GM18508 (cell line): ENCODE results near the gene PRR35.

Source experiments
- ATAC-seq: cut with Tn5 transposase; IDR thresholded peaks from one replicate; pipeline ENCODE4 v1.9.1; 2021; ENCODE audit warnings: moderate number of reproducible peaks; ENCODE audit not compliant: insufficient read depth, unreplicated experiment

The PRR35 gene

DNA sequence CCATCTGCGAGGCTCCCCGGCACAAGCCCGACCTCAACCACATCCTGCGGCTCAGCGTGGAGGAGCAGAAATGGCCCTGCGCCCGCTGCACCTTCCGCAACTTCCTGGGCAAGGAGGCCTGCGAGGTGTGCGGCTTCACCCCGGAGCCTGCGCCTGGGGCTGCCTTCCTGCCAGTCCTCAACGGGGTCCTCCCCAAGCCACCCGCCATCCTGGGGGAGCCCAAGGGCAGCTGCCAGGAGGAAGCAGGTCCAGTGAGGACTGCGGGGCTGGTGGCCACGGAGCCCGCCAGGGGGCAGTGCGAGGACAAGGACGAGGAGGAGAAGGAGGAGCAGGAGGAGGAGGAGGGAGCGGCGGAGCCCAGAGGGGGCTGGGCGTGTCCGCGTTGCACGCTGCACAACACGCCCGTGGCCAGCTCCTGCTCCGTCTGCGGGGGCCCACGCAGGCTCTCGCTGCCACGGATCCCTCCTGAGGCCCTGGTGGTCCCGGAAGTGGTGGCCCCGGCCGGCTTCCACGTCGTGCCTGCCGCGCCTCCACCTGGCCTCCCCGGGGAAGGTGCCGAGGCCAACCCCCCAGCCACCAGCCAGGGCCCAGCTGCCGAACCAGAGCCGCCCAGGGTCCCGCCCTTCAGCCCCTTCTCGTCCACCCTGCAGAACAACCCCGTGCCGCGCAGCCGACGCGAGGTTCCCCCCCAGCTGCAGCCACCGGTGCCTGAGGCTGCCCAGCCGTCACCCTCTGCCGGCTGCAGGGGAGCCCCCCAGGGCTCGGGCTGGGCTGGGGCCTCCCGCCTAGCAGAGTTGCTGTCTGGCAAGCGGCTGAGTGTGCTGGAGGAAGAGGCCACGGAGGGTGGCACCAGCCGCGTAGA is 13.1 kb upstream of the PRR35 start:
- no peak for ATAC-seq

DNA sequence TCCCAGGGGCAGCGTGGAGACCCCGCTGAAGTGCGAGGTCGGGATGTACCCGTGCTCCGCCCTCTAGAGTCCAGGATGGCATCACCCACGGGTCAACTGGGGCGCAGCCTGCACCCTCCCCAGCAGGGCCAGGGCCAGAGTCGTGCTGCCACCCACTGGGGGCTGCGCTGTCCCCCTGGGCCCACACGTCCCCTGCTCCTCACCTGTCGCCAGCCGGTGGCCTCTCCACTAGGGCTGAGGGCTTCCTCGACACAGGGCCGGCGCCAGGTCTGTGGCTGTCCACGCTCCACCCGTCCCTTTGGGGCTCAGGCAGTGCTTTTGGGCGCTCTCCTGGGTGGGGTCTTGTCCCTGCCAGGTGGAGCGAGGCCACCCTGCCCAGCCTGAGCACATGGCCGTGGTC is 11.6 kb upstream of the PRR35 start:
- ATAC-seq = no peak

DNA sequence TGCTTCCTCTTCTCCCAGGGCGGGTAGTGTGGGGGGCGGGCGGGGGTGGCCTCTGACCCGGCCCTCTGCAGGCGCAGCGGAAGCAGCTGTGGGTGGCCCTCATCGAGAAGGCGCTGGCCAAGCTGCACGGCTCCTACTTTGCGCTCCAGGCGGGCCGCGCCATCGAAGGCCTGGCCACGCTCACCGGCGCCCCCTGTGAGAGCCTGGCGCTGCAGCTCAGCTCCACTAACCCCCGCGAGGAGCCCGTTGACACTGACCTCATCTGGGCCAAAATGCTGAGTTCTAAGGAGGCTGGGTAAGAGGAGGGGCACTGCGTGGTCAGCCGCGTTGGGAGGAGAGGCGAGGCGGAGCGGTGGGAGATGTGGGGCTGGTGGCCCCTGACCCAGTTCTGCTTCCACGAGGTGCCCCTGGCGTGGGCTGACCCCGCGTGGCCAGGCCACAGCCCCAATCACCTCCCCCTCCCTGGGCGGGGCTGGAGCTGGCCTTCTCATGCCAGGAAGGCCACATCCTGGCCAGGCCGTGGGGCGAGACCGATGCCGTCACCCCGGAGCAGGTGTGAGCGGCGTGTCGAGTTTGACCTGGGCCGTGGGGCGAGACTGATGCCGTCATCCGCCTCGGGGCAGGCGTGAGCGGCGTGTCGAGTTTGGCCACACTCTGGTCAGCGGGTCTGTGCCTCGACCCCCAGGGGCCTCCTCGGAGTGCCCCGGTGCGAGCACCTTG is 10.5 kb upstream of the PRR35 start:
- no peak for ATAC-seq

DNA sequence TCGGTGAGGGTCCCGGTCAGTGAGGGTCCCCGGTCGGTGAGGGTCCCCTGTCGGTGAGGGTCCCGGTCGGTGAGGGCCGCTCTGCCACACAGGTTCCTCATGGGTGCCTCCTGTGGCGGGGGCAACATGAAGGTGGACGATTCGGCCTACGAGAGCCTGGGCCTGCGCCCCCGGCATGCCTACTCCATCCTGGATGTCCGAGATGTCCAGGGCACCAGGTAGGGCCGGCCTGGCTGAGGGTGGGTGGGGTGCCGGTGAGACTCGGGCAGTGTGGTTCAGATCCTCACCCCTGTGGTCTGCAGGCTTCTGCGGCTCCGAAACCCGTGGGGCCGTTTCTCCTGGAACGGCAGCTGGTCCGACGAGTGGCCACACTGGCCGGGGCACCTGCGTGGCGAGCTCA is 9.0 kb upstream of the PRR35 start:
- no peak for ATAC-seq

DNA sequence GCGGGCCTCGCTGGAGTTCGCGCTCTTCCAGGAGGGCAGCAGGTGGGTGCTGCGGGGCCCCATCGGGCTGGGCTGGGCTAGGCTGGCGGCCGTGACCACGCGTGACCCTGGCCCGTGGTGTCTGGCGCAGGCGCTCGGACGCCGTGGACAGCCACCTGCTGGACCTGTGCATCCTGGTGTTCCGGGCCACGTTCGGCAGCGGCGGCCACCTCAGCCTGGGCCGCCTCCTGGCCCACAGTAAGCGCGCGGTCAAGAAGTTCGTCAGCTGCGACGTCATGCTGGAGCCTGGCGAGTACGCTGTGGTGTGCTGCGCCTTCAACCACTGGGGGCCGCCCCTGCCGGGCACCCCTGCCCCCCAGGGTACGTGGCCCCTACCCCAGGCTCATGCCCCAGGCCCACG is 8.0 kb upstream of the PRR35 start:
- no peak for ATAC-seq

DNA sequence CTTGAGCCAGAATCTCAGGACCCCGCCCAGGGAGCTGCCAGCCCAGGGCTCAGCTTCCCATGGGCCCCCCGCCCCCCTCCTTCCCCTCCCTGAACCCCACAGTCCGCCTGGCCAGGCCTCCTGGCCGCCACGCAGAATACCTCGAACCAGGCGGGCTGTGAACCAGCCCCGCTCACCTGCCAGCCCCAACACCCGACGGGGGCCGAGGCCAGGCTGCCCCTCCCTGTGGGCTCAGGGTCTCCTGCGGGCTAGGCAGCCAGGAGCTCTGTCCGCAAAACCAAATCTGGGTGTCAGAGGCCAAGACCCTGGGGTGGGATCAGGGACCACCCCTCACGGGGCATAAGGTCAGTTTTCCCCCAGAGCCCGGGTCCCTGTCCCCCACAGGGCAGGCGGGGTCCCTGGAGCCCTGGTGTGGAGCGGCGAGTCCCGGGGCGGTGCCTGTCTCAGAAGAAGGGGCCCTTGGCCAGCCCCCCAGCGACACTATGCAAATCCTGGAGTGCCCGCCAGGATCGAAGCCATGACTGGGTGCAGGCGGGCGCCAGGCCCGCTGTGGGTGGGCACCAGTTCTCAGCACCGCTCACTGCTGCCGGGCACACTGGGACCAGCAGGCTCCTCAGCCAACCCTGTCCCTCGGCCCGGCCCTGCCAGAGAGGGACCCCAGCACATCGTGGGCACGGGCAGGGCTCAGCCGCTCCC is 6.4 kb upstream of the PRR35 start:
- ATAC-seq = no peak

DNA sequence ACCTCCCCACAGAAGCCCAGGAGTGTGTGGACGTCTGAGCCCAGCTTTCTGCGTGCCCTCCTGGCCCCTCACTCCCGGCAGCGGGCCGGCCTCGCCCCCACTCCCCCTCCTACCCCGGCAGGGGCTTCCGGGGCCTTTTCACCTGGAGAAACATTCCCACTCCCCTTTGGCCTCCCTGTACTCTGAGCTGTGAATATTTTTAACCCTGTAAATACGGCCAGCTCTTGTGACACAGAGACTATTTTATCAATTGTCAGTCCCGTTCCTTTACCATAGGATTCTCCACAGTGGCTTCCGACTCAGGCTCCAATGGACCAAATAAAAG is 5.9 kb upstream of the PRR35 start:
- no peak for ATAC-seq

DNA sequence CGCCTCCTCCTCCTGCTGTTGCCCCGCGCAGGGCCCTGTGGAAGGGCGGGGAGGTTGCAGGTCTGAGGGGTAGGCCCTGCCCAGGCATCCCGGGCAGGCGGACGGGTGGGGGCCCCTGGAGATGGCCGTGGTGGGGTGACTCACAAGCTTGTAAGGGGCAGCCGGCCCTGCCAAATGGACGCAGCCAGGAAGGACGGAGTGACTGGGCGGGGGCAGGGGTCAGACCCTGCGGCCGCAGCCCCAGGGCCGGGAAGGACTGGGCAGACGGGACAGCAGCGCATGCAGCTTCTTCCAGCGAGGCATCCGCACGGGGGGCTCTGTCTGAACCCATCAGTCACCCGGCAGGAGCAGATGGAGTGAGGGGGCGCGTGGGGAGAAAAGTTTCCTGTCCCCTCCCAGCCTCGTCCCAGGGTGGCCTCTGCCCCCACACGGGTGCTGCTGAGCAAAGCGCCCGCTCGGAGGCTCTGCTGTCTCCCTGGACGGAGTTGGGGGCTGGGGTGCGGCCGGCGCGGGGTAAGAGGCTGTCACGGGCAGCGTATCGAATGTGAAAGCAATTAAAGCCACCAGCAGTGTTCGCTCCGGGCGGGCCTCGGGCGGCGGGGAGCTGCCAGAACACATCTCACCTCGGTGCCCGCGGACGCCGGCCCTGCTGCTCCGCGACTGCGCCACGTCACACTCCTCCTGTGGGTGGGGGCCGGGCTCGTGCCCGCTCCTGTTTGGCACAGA is 5.4 kb upstream of the PRR35 start:
- no peak for ATAC-seq

DNA sequence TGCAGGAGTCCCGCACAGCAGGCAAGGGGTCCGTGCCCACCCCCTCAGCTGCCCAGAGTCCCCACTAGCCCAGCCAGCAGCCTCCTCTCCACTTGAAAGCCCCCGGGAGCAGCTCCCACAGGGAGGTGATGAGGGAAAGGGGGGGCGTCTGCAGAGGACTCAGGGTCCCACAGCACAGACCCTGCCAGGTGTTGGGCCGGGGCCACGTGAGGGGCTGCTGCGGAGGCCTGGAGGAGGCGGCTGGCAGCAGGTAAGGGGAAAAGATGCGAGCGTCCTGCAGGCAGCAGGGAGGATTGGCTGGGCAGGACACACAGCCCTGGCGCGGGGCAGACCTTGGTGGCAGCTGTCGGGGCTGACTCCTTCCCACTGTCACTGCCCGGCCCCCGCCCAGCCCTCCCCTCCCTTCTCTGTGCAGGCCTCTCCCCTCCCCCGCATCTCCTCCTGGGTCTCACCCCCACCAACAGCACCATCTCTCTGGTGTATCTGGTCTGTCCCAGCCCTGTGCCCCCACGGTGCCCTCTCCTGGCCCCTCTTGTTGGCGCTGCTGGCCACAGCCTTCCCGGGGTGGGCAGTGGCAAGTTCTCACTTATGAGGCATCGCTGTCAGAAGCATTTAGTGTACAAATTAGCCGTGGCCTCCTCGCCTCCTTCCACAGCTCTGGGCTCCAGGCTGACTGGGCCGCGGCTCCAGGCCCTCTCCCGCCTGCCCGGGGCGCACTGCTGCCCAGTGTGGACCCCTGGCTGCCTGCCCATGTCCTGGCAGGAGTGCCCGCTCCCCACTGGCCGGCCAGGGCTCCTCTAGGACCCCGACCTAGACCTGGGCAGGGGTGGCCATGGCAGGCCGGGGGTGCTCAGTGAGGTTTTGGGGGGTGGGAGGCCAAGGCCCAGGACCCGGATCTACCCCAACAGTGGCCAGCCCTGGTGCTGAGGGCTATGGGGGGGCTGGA is 4.4 kb upstream of the PRR35 start:
- ATAC-seq = no peak

DNA sequence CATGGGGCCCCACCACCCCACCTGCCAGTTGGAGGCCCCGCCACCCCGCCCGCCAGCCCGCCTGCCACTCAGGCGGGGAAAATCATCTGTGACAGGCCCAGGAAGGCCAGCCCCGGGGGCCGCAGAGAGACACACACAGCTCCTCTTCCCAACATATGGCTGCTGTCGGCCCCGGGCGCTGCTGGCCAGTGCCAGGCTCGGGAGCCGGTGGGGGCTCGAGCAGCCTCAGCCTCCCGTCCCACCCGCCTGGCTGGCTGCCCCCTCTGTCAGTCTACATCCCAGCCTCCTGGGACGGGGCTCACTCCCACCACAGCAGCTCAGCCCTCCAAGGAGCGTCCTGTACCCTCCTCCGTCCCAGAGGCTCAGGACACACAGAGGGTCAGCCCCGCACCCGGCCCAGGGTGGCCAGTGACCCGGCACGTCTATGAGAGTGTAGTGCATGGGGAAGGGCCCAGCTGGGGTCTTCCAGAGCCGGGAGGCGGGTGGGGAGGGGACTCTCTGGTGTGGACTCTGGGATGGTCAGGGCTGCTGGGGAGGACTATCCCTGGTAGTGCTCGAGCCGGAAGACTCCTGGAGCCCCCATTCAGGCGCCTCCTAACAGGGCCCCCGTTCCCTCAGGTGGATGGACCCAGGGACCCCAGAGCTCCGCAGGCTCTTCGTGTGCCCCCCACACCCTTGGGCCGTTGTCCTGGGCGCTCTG is 3.6 kb upstream of the PRR35 start:
- no peak for ATAC-seq

DNA sequence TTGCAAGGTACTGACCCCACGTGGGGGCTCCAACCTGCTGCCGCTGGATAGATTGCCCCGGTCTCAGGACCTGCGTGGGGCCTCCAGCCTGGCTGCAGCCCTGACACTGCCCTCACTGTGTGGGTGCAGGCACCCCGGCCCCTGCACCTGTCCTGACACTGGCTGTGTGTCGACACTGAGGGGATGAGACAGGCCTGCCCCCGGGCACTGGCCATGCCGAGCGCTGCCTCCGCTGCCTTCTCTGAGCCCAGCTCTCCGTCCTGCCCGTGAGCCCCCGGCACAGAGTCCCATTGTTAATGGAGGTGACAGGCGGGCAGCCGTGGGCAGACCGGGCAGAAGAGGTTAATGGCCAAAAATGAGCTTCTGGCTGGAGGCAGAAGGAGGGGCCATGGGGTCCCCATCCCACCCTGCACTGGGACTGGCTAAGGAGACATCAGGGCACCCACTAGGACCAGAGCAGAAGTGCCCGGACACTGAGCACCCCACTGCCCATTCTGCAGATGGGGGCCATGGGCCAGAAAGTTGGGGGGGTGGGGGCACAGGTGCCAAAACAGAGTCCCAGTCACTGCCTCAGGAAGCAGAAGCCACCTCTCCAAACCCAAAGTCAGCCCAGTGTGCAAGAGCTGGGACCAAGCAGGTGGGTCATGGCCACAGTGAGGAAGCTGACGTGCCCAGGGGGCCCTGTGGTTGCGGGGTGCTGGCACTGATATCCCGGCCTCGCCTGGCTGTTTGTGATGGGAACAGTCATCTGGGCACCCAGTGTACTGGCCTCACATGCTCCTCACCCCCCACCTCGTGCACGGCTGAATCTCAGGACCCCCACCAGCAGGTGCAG is 2.5 kb upstream of the PRR35 start:
- no peak for ATAC-seq

DNA sequence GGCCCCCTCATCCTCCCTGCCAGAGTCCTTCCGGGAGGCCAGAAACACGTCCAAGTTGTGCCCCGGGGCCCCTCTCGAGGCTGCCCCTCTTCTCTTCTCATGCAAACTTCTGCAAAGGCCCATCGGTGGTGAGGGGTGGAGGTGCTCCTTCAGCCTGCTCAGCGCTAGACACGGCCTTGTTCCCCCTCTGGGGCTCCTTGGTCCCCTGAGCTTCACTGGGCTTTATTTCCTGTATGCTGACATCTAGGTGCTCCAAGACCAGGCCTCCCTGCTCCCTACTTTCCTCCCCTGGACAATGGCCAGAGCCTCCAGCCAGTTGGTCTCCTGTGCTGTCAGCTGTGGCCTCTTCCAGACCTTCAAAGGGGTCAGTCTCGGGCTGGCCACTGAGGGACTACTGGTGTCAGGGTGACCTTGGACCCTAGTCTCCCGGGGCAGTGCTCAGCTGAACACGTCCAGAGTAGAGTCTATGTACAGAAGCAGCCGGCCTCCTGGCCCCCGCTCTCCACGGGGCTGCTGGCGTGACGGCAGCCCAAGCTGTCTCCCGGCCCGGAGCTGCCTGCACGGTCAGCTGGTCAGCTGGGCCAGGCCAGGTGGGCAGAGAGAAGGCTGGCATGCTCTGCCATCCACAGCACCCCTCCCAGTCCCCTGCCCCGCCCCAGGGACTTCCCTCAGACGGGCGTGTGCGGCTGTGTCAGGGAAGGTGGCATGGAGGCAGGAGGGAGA is 1.7 kb upstream of the PRR35 start:
- no peak for ATAC-seq

DNA sequence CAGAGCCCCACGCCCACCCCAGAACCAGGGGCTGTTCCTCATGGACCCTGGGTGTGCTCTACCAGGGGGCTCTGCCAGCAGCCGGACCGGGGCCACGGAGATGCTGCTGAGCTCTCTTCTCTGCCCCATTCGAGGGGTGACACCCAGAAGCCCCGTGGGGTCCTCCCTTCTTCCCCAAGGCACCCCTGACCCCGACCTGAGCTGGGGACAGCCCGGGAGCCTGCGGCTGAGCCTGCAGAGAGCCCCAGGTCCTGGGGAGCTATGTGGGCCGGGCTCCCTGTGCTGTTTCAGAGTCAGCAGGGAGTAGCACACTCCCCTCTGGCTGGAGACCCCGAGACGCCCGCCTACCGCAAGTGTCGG is 1.2 kb upstream of the PRR35 start:
- no peak for ATAC-seq

DNA sequence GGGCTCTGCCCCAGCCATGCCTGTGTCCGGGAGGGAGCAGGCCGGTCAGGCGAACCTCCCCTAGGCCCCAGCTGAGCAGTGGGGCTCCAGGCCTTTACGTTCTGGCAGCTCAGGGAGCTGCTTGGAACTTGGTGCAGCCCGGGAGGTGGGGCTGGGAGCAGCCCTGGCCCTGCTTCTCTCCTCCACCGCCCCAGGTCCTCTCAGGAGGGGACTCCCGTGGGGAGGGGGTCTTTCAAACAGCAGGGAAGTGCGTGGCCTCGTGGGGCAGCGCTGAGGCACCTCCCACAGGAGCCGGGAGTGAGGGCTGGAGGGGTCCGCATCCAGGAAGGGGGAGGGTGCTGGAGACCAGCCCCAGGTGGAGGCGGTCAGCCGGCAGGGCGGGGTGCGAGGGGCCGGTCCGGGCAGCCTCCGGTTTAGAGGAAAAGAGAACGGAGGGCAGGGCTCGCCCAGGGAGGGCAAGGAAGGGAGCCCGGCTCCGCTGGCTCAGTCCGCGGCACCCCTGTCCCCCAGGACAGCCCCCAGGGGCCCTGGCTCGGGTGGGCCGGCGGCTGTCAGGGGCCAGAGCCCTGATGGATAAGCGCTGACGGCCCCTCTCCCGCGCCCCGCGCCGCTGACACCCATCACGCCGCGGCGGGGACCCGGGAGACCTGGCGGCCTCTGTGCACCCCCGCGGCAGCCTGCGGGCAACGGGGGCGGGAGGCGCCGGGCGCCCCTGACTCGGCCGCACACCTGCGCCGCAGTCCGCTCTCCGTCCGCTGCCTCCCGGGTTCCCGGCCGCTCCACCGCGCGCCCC is 587 bp upstream of the PRR35 start:
- no peak for ATAC-seq

DNA sequence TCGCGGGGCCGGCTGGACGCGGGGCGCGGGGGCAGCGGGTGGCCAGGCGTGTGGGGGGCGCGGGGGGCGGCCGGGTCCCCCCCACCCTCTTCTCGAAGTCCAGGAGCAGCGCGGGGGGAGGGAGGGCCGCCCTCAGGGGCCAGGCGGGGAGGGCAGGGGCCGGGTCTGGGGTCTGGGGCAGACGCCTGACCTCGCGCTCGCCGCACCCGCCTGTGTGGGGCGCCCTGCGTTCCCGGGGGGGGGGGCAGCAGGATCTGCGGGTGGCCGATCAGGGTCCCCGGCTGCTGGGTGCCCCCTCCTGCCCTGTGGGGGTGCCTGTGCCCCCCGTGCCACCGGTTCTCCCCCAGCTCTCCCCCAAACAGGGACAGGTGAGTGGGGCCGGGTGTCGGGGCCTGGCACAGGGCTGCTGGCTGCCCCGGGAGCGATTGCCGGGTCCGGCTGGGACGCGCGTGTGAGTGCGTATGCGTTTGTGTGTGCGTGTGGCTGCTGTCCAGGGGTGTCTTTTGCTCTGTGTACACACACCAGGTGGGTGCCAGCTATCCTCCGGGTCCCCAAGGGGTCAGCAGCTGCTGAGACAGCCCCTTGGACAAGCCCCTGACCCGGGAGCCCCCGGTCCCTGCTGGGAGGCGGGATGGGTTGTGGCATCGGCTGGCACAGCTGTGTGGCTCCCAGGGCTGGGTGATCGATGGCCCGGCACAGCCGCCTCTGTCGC is 663 bp downstream of the PRR35 start:
- no peak for ATAC-seq

DNA sequence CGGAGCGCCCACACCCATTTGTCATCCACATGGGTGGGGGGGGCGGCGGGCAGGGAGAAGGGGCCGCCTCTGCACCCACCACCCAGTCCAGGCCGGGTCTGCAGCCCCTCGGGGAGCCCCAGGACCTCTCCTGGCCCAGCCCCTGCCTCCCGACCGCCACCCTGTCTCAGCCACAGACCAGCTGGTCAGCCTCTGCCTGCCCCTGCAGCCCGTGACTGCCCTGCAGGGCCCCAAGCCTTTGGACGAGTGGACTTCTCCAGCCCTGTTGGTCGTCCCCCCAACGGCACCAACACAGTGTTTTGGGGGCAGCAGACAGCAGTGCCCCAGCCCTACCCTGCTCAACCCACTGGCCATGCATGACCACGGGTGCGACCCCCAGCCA is 1.2 kb downstream of the PRR35 start:
- no peak for ATAC-seq
